GM18505 (cell line): Measurements from ENCODE around the gene GSTA1.
"Not testable (repeated sequence)": the region's sequence is repeated elsewhere in the genome, so short reads cannot be mapped to it uniquely, and the experiment has no call there.

Experiments
- ATAC-seq: cut with Tn5 transposase; IDR thresholded peaks from one replicate; pipeline ENCODE4 v1.9.1; 2021; ENCODE audit not compliant: unreplicated experiment
- POLR2A ChIP-seq: IDR thresholded peaks from 4 replicates; pipeline ENCODE4 v1.6.1; 2011; ENCODE audit warnings: borderline replicate concordance; ENCODE audit not compliant: insufficient read depth, insufficient read length; ENCODE audit errors: extremely low read depth

The GSTA1 gene

DNA sequence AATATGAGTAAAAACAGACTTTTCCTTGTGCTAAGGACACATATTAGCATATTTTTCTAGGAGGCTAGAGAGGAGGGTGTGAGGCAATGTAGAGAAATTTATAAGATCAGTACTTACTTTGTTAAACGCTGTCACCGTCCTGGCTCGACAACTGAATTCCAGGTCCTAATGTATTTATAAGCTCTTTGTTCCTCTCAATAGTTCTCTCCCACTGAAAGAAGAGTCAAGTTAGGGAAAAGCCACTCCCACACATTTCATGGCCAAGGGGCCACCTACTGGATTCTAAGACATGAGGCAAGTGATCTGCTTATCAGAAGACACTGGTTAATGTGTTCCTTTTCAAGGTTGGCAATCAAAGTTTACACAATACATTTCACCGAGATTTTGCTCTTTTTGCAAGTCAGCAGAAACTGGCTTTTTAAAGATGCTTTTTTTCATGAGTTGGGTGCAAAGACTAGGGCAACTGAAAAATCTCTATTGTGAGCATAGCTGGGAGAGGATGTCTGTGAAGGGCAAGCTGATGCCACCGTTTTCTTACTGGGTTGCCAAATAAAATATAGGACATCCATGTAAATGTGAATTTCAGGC is at the start of gene GSTA1:
Gene GSTA1 (minus strand): TSS at position 149 of the 588 bp plus-strand sequence. CDS start 4,549 bp downstream, outside the sequence.
- ATAC-seq: not testable (repeated sequence)

DNA sequence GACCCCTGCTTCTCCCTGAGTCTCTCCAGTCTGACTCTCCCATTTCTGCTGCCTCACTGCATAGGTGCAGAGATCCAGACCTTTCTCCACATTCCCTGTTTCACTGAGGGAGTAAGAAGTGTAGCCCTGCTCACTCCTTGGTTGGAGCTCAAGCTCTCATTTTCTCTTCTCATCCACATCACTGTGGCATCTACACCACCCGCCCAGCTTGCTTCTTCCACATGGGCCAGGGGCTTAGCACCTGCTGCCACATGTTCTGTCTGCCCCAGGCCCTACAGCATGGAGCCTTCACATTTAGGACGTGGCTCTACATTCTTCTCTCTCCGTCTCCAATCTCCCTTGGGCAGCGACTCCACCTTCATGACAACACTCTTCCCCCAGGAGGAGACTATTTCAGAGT is 45.5 kb upstream of the GSTA1 start:
- no peak for ATAC-seq
- no peak for TF ChIP-seq POLR2A

DNA sequence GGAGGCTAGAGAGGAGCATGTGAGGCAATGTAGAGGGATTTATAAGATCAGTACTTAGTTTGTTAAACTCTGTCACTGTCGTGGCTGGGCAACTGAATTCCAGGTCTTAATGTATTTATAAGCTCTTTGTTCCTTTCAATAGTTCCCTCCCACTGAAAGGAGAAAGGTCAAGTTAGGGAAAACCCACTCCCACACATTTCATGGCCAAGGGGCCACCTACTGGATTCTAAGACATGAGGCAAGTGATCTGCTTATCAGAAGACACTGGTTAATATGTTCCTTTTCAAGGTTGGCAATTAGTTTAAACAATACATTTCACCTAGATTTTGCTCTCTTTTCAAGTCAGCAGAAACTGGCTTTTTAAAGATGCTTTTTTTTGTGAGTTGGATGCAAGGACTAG is 42.4 kb upstream of the GSTA1 start:
- no peak for ATAC-seq
- no peak for TF ChIP-seq POLR2A

DNA sequence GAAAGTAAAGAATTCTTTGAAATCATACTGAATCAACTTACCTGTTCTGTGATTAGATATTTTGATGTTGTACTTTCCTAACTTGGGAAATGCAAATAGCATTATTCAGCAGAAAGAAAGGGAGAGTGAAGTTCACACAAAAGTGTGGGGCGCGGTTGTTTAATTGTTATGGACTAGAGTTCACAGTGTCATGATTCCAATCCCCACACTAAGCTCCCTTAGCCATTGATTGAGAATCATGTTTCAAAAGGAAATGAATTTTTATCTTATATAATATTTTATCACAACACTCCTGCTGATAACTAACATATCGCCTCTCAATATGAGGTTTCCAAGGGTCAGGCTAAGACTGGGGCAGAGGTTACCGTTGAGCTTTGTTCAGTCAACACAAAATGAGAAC is 40.0 kb upstream of the GSTA1 start:
- no peak for ATAC-seq
- no peak for TF ChIP-seq POLR2A

DNA sequence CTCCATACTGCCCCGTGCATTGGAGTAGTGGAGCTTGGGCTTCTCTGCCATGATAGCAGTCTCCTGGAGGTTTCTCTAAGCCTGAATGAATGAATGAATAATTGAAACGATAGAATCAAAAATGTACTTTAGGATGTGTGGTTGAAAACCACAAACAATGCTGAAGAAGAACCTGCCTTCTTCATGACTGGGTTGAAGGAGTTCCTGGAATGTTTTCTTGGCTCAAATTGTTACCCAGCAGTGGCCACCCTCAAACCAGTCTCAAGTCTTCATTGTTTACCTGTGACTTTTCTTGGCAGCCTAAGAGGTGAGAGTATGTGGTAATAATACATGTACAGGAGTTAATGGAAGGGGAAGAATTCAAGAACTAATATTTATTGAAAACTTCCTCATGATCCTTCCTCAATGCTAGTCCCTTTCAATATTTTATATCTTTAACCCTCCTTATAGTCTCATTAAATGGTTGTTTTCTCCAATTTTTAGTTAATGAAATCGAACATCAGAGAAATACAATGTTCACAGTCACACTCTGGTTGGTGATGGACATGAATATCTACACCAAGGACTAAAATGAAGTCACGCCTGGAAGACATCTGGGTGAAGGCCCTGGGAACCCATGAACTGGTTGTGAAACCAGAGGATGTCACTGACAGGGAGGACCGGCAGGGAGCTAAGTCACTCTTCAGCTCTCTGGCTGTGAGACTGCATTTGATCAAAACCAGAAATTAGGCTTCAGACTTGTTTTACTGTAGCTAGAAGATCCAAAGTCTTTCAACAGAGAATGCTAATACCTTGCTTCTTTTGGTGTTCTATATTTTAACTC is 37.4 kb upstream of the GSTA1 start, which contains the start of gene GSTA5:
Gene GSTA5 (minus strand): TSS at position 51 of the 823 bp plus-strand sequence.
- no peak for ATAC-seq
- no peak for TF ChIP-seq POLR2A

DNA sequence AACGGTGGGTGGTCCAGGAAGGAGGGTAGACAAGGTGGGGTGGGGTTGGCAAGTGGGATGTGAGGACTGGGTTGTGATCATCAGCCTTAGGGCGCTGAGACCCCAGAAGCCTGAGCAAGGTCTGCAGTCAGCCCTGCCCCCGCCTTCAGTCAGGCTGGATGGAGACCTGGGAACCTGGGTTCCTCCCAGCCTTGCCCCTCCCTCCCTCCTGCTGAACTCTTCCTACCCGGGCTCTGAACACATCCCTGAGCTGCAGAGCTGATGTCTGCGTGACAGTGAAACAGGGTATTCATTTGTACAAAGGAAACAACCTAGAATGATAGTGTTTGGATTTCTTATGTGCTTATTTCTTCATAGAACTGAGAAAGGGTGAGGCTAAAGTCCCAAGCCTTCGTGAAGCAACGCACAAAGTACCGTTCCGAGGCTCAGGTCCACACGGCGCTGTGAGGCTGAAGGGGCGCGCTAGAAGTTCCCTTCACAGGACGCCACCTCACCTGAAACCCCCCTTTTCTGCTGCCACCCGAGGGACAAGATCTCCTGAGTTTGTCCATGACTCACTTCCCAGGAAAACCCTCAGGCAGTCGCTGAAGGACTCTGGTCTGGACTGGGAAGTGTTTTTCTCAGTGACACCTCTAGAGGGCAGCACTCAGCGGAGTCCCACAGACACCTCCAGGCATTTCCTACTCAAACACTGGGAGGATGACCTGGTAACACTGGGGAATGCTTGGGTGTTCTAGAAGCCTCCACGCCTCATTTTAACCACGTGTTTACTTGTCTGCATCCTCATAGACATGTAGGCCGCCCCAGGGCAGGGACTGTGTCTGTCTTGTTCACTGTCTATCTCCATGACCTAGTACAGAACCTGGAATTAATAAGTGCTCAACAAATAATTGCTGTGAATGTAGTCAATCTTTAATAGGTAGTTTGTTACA is 35.8 kb upstream of the GSTA1 start:
- TF ChIP-seq POLR2A: no peak
- ATAC-seq: peak; percentile 65

DNA sequence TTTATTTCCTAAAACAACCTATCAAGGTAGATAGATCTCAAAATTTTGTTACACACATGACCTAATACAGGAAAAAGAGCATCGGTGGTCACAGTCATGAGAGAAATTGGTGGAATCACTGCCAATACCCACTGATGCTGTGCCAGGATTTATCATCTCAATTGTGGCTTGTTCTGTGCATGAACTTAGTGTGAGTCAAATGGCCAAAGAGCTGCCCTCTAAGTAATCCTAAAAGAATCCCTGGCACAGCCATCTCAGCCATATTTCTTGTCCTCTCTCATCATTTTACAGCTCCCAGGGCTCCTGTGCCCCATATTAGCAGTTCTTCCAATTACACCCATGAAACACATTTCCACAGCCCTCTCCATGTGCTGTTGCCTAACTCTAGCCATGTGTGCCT is 30.9 kb upstream of the GSTA1 start:
- no peak for ATAC-seq
- TF ChIP-seq POLR2A: no peak

DNA sequence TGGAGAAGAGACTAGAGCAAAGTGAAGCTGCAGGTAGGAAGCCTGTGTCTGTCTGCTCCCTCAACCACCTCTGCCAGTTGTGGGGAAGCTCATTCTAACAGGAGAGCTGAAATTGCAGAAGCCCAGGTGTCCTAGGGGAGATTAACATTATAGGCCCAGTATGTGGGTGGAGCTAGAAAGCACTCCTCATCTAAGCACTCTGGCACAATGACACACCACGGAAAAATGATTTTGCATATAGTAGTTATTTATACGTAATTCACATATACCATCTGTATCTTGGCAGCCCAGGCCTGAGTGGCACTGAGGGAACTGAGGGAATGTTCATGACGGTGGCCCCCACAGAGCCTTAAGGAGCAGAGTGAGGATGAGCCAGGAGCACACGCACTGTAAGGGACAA is 27.3 kb upstream of the GSTA1 start:
- ATAC-seq: not testable (repeated sequence)

DNA sequence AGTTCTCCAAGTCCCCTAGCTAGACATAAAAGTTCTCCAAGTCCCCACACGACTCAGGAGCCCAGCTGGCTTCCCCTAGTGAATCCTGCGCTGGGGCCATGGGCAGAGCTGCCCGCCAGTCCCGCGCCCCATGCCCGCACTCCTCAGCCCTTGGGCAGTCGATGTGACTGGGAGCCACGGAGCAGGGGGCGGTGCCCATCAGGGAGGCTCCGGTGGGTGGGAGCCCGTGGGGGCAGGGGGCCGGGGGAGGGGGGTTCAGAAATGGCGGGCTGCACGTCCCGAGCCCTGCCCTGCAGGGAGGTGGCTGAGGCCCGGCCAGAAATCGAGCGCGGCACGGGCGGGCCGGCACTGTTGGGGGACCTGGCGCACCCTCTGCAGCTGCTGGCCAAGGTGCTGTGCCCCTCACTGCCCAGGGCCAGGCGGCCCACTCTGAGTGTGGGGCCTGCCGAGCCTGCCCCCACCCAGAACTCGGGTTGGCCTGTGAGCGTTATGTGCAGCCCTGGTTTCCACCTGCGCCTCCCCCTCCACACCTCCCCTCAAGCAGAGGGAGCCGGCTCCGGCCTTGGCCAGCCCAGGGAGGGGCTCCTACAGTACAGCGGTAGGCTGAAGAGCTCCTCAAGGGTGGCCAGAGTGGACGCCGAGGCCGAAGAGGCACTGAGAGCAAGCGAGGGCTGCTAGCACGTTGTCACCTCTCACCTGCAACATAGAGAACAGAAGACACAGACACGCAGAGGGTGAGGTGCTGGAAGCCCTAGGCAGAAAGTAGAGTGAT is 25.6 kb upstream of the GSTA1 start:
- TF ChIP-seq POLR2A: no peak
- ATAC-seq: no peak

DNA sequence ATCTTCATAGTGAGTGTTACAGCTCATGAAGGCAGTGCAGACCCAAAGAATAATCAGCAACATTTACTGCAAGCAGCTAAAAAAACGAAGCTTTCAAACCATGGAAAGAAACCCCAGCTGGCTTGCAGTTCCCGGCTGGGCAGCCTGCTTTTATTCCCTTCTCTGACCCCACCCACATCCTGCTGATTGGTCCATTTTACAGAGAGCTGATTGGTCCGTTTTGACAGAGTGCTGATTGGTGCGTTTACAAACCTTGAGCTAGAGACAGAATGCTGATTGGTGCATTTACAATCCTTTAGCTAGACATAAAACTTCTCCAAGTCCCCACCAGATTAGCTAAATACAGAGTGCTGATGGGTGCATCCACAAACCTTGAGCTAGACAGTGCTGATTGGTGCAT is 25.0 kb upstream of the GSTA1 start:
- not testable (repeated sequence) for ATAC-seq

DNA sequence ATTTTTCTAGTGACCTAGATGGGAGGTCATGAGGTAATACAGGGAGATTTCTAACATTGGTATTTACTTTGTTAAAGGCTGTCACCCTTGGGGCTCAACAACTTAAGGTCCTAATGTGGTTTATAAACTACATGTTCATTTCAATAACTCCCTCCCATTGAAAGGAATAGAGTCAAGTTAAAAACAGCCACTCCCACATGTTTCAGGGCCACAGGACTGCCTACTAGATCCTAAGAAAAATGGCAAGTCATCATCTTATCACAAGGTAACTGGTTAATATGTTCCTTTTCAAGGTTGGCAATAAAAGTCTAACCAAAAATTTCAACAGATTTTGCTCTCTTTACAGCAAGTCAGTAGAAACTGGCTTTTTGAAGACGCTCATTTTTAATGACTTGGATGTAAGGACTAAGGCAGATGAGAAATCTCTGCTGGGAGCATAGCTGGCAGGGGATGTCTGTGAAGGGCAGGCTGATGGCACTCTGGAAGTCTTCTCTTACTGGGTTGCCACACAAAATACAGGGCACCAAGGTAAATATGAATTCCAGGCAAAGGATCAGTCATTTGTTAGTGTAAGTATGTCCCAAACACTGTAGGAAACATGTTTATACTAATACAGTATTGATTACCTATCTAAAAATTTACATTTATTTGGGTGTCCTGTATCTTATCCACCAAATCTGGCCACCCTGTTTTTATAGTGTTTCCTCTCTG is 23.6 kb upstream of the GSTA1 start:
- ATAC-seq: not testable (repeated sequence)

DNA sequence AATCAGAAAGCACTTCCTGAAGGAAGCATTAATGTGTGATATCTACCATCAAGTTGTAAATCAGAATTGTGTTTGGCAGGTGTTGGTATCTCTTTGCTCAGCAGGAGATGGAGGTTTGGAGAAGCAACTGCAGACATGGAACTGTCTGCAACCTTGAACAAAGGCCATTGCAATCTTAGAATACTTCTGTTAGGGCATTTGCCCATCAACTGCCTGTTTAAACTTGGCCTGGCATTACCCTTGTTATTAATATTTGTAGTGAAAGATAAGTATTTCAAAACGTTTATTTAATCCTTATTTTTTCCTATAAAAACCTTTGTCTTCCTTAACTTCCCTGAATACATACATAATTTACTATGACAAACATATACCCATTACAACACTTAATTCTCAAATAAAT is 22.9 kb upstream of the GSTA1 start:
- TF ChIP-seq POLR2A: no peak
- ATAC-seq: no peak

DNA sequence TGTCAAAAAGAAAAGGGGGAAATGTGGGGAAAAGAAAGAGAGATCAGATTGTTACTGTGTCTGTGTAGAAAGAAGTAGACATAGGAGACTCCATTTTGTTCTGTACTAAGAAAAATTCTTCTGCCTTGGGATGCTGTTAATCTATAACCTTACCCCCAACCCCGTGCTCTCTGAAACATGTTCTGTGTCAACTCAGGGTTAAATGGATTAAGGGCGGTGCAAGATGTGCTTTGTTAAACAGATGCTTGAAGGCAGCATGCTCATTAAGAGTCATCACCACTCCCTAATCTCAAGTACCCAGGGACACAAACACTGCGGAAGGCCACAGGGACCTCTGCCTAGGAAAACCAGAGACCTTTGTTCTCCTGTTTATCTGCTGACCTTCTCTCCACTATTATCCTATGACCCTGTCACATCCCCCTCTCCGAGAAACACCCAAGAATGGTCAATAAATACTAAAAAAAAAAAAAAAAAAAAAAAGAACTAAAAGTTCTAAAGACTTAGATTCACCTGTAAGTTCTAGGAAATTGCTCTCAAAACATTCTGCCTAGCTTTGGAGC is 22.4 kb upstream of the GSTA1 start:
- ATAC-seq: not testable (repeated sequence)

DNA sequence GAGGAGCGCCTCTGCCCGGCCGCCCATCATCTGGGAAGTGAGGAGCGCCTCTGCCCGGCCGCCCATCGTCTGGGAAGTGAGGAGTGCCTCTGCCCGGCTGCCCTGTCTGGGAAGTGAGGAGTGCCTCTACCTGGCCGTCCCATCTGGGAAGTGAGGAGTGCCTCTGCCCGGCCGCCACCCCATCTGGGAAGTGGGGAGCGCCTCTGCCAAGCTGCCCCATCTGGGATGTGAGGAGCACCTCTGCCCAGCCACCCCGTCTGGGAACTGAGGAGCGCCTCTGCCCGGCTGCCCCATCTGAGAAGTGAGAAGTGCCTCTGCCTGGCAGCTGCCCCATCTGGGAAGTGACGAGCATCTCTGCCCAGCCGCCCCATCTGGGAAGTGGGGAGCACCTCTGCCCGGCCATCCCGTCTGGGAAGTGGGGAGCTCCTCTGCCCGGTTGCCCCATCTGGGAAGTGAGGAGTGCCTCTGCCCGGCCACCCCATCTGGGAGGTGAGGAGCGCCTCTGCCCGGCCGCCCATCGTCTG is 21.7 kb upstream of the GSTA1 start:
- ATAC-seq: not testable (repeated sequence)
